Suprapubic skin (tissue), 3 donors: ENCODE measurements around the gene SLC35D1.

Experiments used
- POLR2A ChIP-seq, 2 donors: fragments of 450-650 bp; IDR thresholded peaks; one replicate each; pipeline ENCODE4 v1.6.1; 2017; ENCODE audit warnings: antibody characterized with exemption in 2 of 2, mild to moderate bottlenecking in 2 of 2, moderate library complexity in 2 of 2
- TF ChIP-seq, protein P1 (sequence below), 2 donors: fragments of 200-600 bp in 1 of 2; fragments of 450-650 bp in 1 of 2; sonication (generic) in 1 of 2; IDR thresholded peaks; one replicate each; pipeline ENCODE4 v1.5.1; 2016 to 2019; ENCODE audit warnings: antibody characterized with exemption in 2 of 2, mild to moderate bottlenecking in 1 of 2, moderate library complexity in 1 of 2

DNA sequence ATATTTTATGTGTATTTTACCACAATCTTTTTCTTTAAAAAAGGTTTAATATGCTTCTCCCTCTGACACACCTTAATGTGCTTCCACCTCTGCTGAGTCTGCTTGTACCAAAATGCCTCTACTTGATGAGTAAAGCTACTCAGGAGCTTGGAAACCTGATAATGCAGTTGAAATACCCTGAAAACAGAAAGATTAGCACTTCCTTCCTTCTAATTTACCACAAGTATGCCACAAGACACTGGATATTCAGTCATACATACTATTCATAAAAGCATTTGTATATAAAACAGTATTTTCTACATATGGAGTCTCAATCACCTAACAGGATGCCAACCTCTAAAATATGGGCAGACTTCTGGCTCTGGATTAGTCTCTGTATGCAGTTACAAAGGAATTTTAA is 55.0 kb downstream of the SLC35D1 start:
- TF ChIP-seq, protein P1, sequence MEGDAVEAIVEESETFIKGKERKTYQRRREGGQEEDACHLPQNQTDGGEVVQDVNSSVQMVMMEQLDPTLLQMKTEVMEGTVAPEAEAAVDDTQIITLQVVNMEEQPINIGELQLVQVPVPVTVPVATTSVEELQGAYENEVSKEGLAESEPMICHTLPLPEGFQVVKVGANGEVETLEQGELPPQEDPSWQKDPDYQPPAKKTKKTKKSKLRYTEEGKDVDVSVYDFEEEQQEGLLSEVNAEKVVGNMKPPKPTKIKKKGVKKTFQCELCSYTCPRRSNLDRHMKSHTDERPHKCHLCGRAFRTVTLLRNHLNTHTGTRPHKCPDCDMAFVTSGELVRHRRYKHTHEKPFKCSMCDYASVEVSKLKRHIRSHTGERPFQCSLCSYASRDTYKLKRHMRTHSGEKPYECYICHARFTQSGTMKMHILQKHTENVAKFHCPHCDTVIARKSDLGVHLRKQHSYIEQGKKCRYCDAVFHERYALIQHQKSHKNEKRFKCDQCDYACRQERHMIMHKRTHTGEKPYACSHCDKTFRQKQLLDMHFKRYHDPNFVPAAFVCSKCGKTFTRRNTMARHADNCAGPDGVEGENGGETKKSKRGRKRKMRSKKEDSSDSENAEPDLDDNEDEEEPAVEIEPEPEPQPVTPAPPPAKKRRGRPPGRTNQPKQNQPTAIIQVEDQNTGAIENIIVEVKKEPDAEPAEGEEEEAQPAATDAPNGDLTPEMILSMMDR (IDR thresholded peaks at IDR 0.05): no peak
- TF ChIP-seq POLR2A (IDR thresholded peaks at IDR 0.05): no peak
